IMR-90 (cell line): ENCODE results near the gene USP20. TPM values are rescaled to one million over a fixed set of nuclear protein-coding genes. Genes with fewer than 3 reads are reported as not detected.

Experiments used
- ATAC-seq: fragments of 200-7000 bp; cut with Tn5 transposase; 2 replicates; pipeline ENCODE4 v1.9.1; 2020; ENCODE audit warnings: low read depth, mild to moderate bottlenecking, moderate library complexity
- BruUV-seq: library from RNA; stranded (reverse); fragments of 400-500 nt; replicated peaks from 2 replicates; lab custom pipeline; 2021; lab: Mats Ljungman, UMichigan
- CTCF ChIA-PET: fragments of 300-600 bp; formaldehyde crosslinking; extraction: SDS; loops from one replicate; lab custom pipeline; 2021; ENCODE audit warnings: antibody characterized with exemption; lab: Yijun Ruan, JAX
- POLR2A ChIA-PET: fragments of 300-600 bp; sonication (Branson Sonifier 250); formaldehyde crosslinking; loops from one replicate; lab custom pipeline; 2022; ENCODE audit warnings: antibody characterized with exemption; ENCODE audit not compliant: unreplicated experiment; lab: Charles Lee
- DNase-seq: peaks from one replicate; pipeline ENCODE4 v3.0.0; 2013
- H2AFZ ChIP-seq: replicated peaks from 2 replicates; pipeline ENCODE3; 2013; ENCODE audit warnings: low read length, mild to moderate bottlenecking; ENCODE audit not compliant: poor library complexity
- H2AK5ac ChIP-seq: 2 replicates; pipeline ENCODE4 v1.6.1; 2013; ENCODE audit warnings: low read depth, low read length, inconsistent platforms
- H2AK9ac ChIP-seq: replicated peaks from 2 replicates; pipeline ENCODE3; 2013; ENCODE audit warnings: mild to moderate bottlenecking, low read depth, low read length, moderate library complexity; ENCODE audit not compliant: poor library complexity
- H2BK120ac ChIP-seq: 2 replicates; pipeline ENCODE4 v1.6.1; 2013; ENCODE audit warnings: low read depth, low read length, inconsistent platforms
- H2BK15ac ChIP-seq: 3 replicates; pipeline ENCODE4 v1.6.1; 2013; ENCODE audit warnings: low read depth, low read length, inconsistent platforms
- H2BK20ac ChIP-seq: 2 replicates; pipeline ENCODE4 v1.6.1; 2013; ENCODE audit warnings: low read depth, mild to moderate bottlenecking, inconsistent platforms, low read length, moderate library complexity
- H2BK5ac ChIP-seq: 2 replicates; pipeline ENCODE4 v1.6.1; 2013; ENCODE audit warnings: mild to moderate bottlenecking, low read depth, low read length, inconsistent platforms; ENCODE audit not compliant: poor library complexity, severe bottlenecking
- H3K14ac ChIP-seq: replicated peaks from 2 replicates; pipeline ENCODE4 v1.6.1; 2013; ENCODE audit warnings: low read depth, low read length, inconsistent platforms
- H3K18ac ChIP-seq: 2 replicates; pipeline ENCODE4 v1.6.1; 2013; ENCODE audit warnings: low read depth, low read length, control low read depth
- H3K23ac ChIP-seq: 2 replicates; pipeline ENCODE4 v1.6.1; 2013; ENCODE audit warnings: low read depth, low read length, inconsistent platforms
- H3K27ac ChIP-seq: 2 replicates; pipeline ENCODE4 v1.5.1; 2013; ENCODE audit warnings: mild to moderate bottlenecking, control low read depth, low read length; ENCODE audit not compliant: insufficient read depth
- H3K27me3 ChIP-seq: 2 replicates; pipeline ENCODE4 v1.6.1; 2013; ENCODE audit warnings: low read length; ENCODE audit not compliant: control insufficient read depth, insufficient read depth
- H3K36me3 ChIP-seq: 2 replicates; pipeline ENCODE4 v1.6.1; 2013; ENCODE audit warnings: low read length, mixed read lengths; ENCODE audit not compliant: control insufficient read depth, insufficient read depth
- H3K4ac ChIP-seq: 2 replicates; pipeline ENCODE4 v1.6.1; 2013; ENCODE audit warnings: low read depth, low read length, inconsistent platforms
- H3K4me1 ChIP-seq: 2 replicates; pipeline ENCODE4 v1.6.1; 2013; ENCODE audit warnings: low read length, mixed read lengths; ENCODE audit not compliant: control insufficient read depth, insufficient read depth
- H3K4me2 ChIP-seq: 2 replicates; pipeline ENCODE4 v1.6.1; 2013; ENCODE audit warnings: low read depth, mild to moderate bottlenecking, control low read depth, low read length, moderate library complexity
- H3K4me3 ChIP-seq: 2 replicates; pipeline ENCODE4 v1.5.1; 2013; ENCODE audit warnings: low read depth, mild to moderate bottlenecking, control low read depth, low read length, moderate library complexity; ENCODE audit not compliant: insufficient read depth
- H3K56ac ChIP-seq: 2 replicates; pipeline ENCODE4 v1.6.1; 2013; ENCODE audit warnings: low read length, inconsistent platforms; ENCODE audit not compliant: insufficient read depth; ENCODE audit errors: extremely low read depth
- H3K79me1 ChIP-seq, 2 experiments: 2 replicates each; pipeline ENCODE4 v1.6.1; 2013; ENCODE audit warnings: low read length in 2 of 2, inconsistent platforms in 1 of 2, low read depth in 1 of 2
- H3K9ac ChIP-seq: 2 replicates; pipeline ENCODE4 v1.6.1; 2013; ENCODE audit warnings: low read depth, low read length, control low read depth
- H3K9me1 ChIP-seq: 2 replicates; pipeline ENCODE4 v1.6.1; 2013; ENCODE audit warnings: low read length, inconsistent platforms; ENCODE audit not compliant: insufficient read depth
- H3K9me3 ChIP-seq: 2 replicates; pipeline ENCODE4 v1.6.1; 2013; ENCODE audit warnings: low read length; ENCODE audit not compliant: control insufficient read depth, insufficient read depth
- H4K20me1 ChIP-seq: 2 replicates; pipeline ENCODE4 v1.6.1; 2013; ENCODE audit warnings: low read length, inconsistent platforms; ENCODE audit not compliant: insufficient read depth
- H4K5ac ChIP-seq: 2 replicates; pipeline ENCODE4 v1.6.1; 2013; ENCODE audit warnings: mild to moderate bottlenecking, low read depth, low read length, control low read depth
- H4K8ac ChIP-seq, 2 experiments: 2 replicates each; pipeline ENCODE4 v1.6.1; 2013; ENCODE audit warnings: low read depth in 2 of 2, low read length in 2 of 2, control low read depth in 1 of 2, inconsistent platforms in 1 of 2
- H4K91ac ChIP-seq: 2 replicates; pipeline ENCODE4 v1.6.1; 2013; ENCODE audit warnings: low read depth, low read length, inconsistent platforms; ENCODE audit not compliant: insufficient read depth
- BHLHE40 ChIP-seq: fragments of 150-350 bp; IDR thresholded peaks from 2 replicates; pipeline ENCODE4 v1.6.1; 2016; ENCODE audit warnings: mild to moderate bottlenecking, low read depth, low read length
- CEBPB ChIP-seq: IDR thresholded peaks from 2 replicates; pipeline ENCODE4 v1.6.1; 2012; ENCODE audit warnings: low read depth, low read length, improper control_type of control experiment
- CHD1 ChIP-seq: IDR thresholded peaks from 2 replicates; pipeline ENCODE4 v1.6.1; 2012; ENCODE audit warnings: low read depth, low read length, improper control_type of control experiment
- CTCF ChIP-seq: conservative IDR thresholded peaks from 2 replicates; pipeline ENCODE4 v1.5.1; 2012; ENCODE audit warnings: mild to moderate bottlenecking, low read depth, low read length, improper control_type of control experiment
- ELK1 ChIP-seq: fragments of 150-350 bp; IDR thresholded peaks from 2 replicates; pipeline ENCODE4 v1.6.1; 2016; ENCODE audit warnings: low read depth, mild to moderate bottlenecking, low read length, moderate library complexity, borderline replicate concordance
- FOS ChIP-seq: fragments of 150-350 bp; IDR thresholded peaks from 2 replicates; pipeline ENCODE4 v1.6.1; 2016; ENCODE audit warnings: low read depth, low read length
- MAFK ChIP-seq: IDR thresholded peaks from 2 replicates; pipeline ENCODE4 v1.6.1; 2012; ENCODE audit warnings: low read depth, low read length, improper control_type of control experiment
- MAZ ChIP-seq: IDR thresholded peaks from 2 replicates; pipeline ENCODE4 v1.6.1; 2012; ENCODE audit warnings: low read depth, mild to moderate bottlenecking, low read length, improper control_type of control experiment, moderate library complexity, borderline replicate concordance
- NFE2L2 ChIP-seq: fragments of 150-350 bp; IDR thresholded peaks from 2 replicates; pipeline ENCODE4 v1.6.1; 2016; ENCODE audit warnings: low read depth, mild to moderate bottlenecking, low read length
- POLR2A ChIP-seq: IDR thresholded peaks from 2 replicates; pipeline ENCODE4 v1.6.1; 2012; ENCODE audit warnings: mild to moderate bottlenecking, low read depth, low read length
- RAD21 ChIP-seq: IDR thresholded peaks from 2 replicates; pipeline ENCODE4 v1.6.1; 2012; ENCODE audit warnings: low read length, improper control_type of control experiment
- RCOR1 ChIP-seq: IDR thresholded peaks from 2 replicates; pipeline ENCODE4 v1.6.1; 2012; ENCODE audit warnings: mild to moderate bottlenecking, low read length, improper control_type of control experiment; ENCODE audit not compliant: insufficient replicate concordance
- RFX5 ChIP-seq: IDR thresholded peaks from 2 replicates; pipeline ENCODE4 v1.8.0; 2012; ENCODE audit warnings: low read depth, mild to moderate bottlenecking, low read length, moderate library complexity
- SMC3 ChIP-seq: fragments of 150-350 bp; IDR thresholded peaks from 2 replicates; pipeline ENCODE4 v1.6.1; 2016; ENCODE audit warnings: low read depth, mild to moderate bottlenecking, antibody characterized with exemption, low read length, moderate library complexity
- WGBS, 2 experiments: methylation state at CpG; one replicate each; pipeline versions ENCODE4 v1.1.5 to v1.1.7; 2013; ENCODE audit warnings: missing lambda C conversion rate in 2 of 2; ENCODE audit not compliant: insufficient read length in 1 of 2; ENCODE audit errors: extremely low coverage in 2 of 2; 5-methylcytosine and 5-hydroxymethylcytosine counted together
- dilution Hi-C: fragments of 300-500 bp; cut with HindIII; formaldehyde crosslinking; loops from one replicate; pipeline ENCODE4 v1.14.3; 2018; ENCODE audit warnings: low sequenced_read_pairs; ENCODE audit not compliant: unreplicated experiment
- in situ Hi-C: fragments of 300-500 bp; cut with MboI; formaldehyde crosslinking; loops from 3 replicates; pipeline ENCODE4 v1.14.3; 2019; ENCODE audit warnings: low sequenced_read_pairs, inconsistent platforms, mixed read lengths
- intact Hi-C: fragments of 100-400 bp; cut with micrococcal nuclease; formaldehyde crosslinking; loops from 2 replicates; pipeline ENCODE4 v1.10.0; 2022
- polyA plus RNA-seq, 3 experiments: library from polyadenylated mRNA; depleted of rRNA; stranded (reverse); fragments of >200 nt; gene quantifications; 2 replicates each; pipeline ENCODE4 v1.2.3, GENCODE V29; 2012; ENCODE audit warnings: low replicate concordance in 1 of 3
- total RNA-seq: library from RNA; depleted of rRNA; stranded (reverse); fragments of >200 nt; gene quantifications from 2 replicates; pipeline ENCODE4 v1.2.3, GENCODE V29; 2012
- TF ChIP-seq, protein P1 (sequence below): fragments of 150-350 bp; IDR thresholded peaks from 2 replicates; pipeline ENCODE4 v1.6.1; 2017; ENCODE audit warnings: mild to moderate bottlenecking, antibody characterized with exemption, low read length, low read depth

The USP20 gene
- total and polyA plus RNA-seq, 2 of the 4 experiments (the other 2 are of a cell fraction), result 3.8 to 21.6 TPM

GRCh38 chr9:129900263-129901027, 65.2 kb downstream of the USP20 start:
- POLR2A ChIA-PET, result interaction anchor here (0.6 kb wide), 1 partner anchor 41 kb away, joined by 3 read pairs; no protein-coding TSS in a partner anchor
- WGBS, 2 experiments, result 92% methylated on average over 9 of the region's 20 CpGs; no CpG with 5 or more reads in 1 of the 2 experiments
- dilution Hi-C loops, result no loop called here
- TF ChIP-seq RFX5, result no peak
- TF ChIP-seq FOS, result no peak
- no peak for TF ChIP-seq ELK1
- no peak for TF ChIP-seq POLR2A
- TF ChIP-seq SMC3, result no peak
- TF ChIP-seq CEBPB, result no peak
- TF ChIP-seq, protein P1, sequence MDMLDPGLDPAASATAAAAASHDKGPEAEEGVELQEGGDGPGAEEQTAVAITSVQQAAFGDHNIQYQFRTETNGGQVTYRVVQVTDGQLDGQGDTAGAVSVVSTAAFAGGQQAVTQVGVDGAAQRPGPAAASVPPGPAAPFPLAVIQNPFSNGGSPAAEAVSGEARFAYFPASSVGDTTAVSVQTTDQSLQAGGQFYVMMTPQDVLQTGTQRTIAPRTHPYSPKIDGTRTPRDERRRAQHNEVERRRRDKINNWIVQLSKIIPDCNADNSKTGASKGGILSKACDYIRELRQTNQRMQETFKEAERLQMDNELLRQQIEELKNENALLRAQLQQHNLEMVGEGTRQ, result no peak
- TF ChIP-seq MAZ, result no peak
- no peak for TF ChIP-seq BHLHE40
- TF ChIP-seq CHD1, result no peak
- TF ChIP-seq RAD21, result no peak
- TF ChIP-seq CTCF, result no peak
- TF ChIP-seq RCOR1, result no peak
- TF ChIP-seq NFE2L2, result no peak
- TF ChIP-seq MAFK, result no peak

More at GRCh38 chr9:129900263-129901027, 65.2 kb downstream of the USP20 start:
- Histone ChIP-seq H4K8ac (no peak overlapping the region), H3K79me1 (no peaks in the 10 kb centered on the region), H2AK5ac (no peak overlapping the region), H3K56ac (no peak overlapping the region), H3K9me1 (peaks cover 2% of the 10 kb centered on the region; the same call in 1 of the 2 replicates), H3K27me3 (no peaks in the 10 kb centered on the region), H3K18ac (no peak overlapping the region), H4K5ac (no peak overlapping the region), H2AK9ac (no peak overlapping the region), H4K20me1 (no peaks in the 10 kb centered on the region), H3K27ac (no peak overlapping the region), H3K4me1 (no peaks in the 10 kb centered on the region), H3K9ac (no peak overlapping the region), H2BK15ac (no peak overlapping the region), H4K91ac (no peak overlapping the region), H3K4me2 (no peak overlapping the region), H3K36me3 (peaks cover 29% of the 10 kb centered on the region), H3K23ac (no peak overlapping the region), H2AFZ (no peak overlapping the region), H2BK120ac (no peak overlapping the region), H3K4ac (no peak overlapping the region), H2BK20ac (no peak overlapping the region), H3K14ac (no peak overlapping the region), H3K9me3 (no peaks in the 10 kb centered on the region), H3K4me3 (no peak overlapping the region), H2BK5ac (no peak overlapping the region)
- intact Hi-C loops, result no loop called here
- DNase-seq (no peak), ATAC-seq (no peak)
- BruUV-seq, result no TSS peak
- CTCF ChIA-PET, result no interaction called here
- in situ Hi-C loops, result no loop called here
